GM12878 (cell line): ENCODE results near the gene TSPAN11. TPM values are rescaled to one million over a fixed set of nuclear protein-coding genes. Genes with fewer than 3 reads are reported as not detected.

Experiments
- ATAC-seq: fragments of 200-7000 bp; cut with Tn5 transposase; 3 replicates; pipeline ENCODE4 v1.9.1; 2020; ENCODE audit warnings: mild to moderate bottlenecking, moderate library complexity
- BruUV-seq: library from RNA; stranded (reverse); fragments of 400-500 nt; replicated peaks from 2 replicates; lab custom pipeline; 2021; lab: Mats Ljungman, UMichigan
- CTCF ChIA-PET: fragments of 300-600 bp; sonication (Branson Sonifier 250); formaldehyde crosslinking; extraction: SDS; loops from one replicate; lab custom pipeline; 2021; ENCODE audit warnings: inconsistent platforms; lab: Yijun Ruan, JAX
- POLR2A ChIA-PET: fragments of 350-600 bp; formaldehyde crosslinking; extraction: SDS; loops from one replicate; lab custom pipeline; 2021; ENCODE audit warnings: inconsistent platforms; lab: Charles Lee
- RAD21 ChIA-PET: fragments of 300-600 bp; sonication (Branson Sonifier 250); formaldehyde crosslinking; loops from one replicate; lab custom pipeline; 2023; ENCODE audit warnings: antibody characterized with exemption; ENCODE audit not compliant: unreplicated experiment; lab: Charles Lee
- SMC1A ChIA-PET: fragments of 300-600 bp; sonication (Branson Sonifier 250); formaldehyde crosslinking; loops from one replicate; lab custom pipeline; 2023; ENCODE audit not compliant: unreplicated experiment, uncharacterized antibody; lab: Charles Lee
- DNase-seq: peaks from one replicate; pipeline ENCODE4 v3.0.0-alpha.2; 2011; ENCODE audit warnings: low read depth, low spot score
- FAIRE-seq: peaks from 3 replicates; lab custom pipeline; 2011; peaks lifted over from hg19 to GRCh38; lab: Jason Lieb, UNC
- H2AFZ ChIP-seq: 2 replicates; pipeline ENCODE4 v1.6.0; 2011; ENCODE audit warnings: low read depth, low read length, control low read depth; ENCODE audit not compliant: control insufficient read depth
- H3K27ac ChIP-seq: 2 replicates; pipeline ENCODE4 v1.5.1; 2011; ENCODE audit warnings: control low read depth; ENCODE audit not compliant: control insufficient read depth, insufficient read depth
- H3K27me3 ChIP-seq, 2 experiments: replicated peaks in 1 of 2; 2 replicates each; pipeline versions ENCODE4 v1.6.0 to v1.6.1; 2011; ENCODE audit warnings: low read length in 1 of 2; ENCODE audit not compliant: control insufficient read depth in 2 of 2, insufficient read depth in 2 of 2
- H3K36me3 ChIP-seq, 2 experiments: 2 replicates each; pipeline ENCODE4 v1.5.1; 2011; ENCODE audit warnings: low read length in 1 of 2; ENCODE audit not compliant: control insufficient read depth in 2 of 2, insufficient read depth in 2 of 2
- H3K4me1 ChIP-seq: 2 replicates; pipeline ENCODE4 v1.6.1; 2011; ENCODE audit warnings: mild to moderate bottlenecking, low read length, moderate library complexity, mixed read lengths; ENCODE audit not compliant: control insufficient read depth, insufficient read depth
- H3K4me2 ChIP-seq: 2 replicates; pipeline ENCODE4 v1.6.0; 2011; ENCODE audit warnings: control low read depth; ENCODE audit not compliant: control insufficient read depth, insufficient read depth
- H3K4me3 ChIP-seq: fragments of 200-600 bp; sonication (generic); 2 replicates; pipeline ENCODE4 v1.5.1; 2016
- H3K79me2 ChIP-seq: 2 replicates; pipeline ENCODE4 v1.6.0; 2011; ENCODE audit warnings: low read length; ENCODE audit not compliant: control insufficient read depth, insufficient read depth
- H3K9ac ChIP-seq: 2 replicates; pipeline ENCODE4 v1.8.0; 2011; ENCODE audit warnings: low read length, control low read depth, mixed read lengths; ENCODE audit not compliant: control insufficient read depth, insufficient read depth
- H3K9me3 ChIP-seq: replicated peaks from 3 replicates; pipeline ENCODE4 v1.5.1; 2011; ENCODE audit warnings: mild to moderate bottlenecking, low read length; ENCODE audit not compliant: control insufficient read depth, insufficient read depth
- H4K20me1 ChIP-seq: 2 replicates; pipeline ENCODE4 v1.6.0; 2011; ENCODE audit not compliant: control insufficient read depth, insufficient read depth
- BMI1 ChIP-seq: fragments of 450-650 bp; IDR thresholded peaks from 2 replicates; pipeline ENCODE4 v1.6.1; 2016; ENCODE audit warnings: mild to moderate bottlenecking, moderate library complexity, borderline replicate concordance
- ELK1 ChIP-seq: IDR thresholded peaks from 2 replicates; pipeline ENCODE4 v1.6.1; 2012; ENCODE audit warnings: low read depth, low read length, improper control_type of control experiment
- IRF3 ChIP-seq: fragments of 450-650 bp; IDR thresholded peaks from 2 replicates; pipeline ENCODE4 v1.6.1; 2014; ENCODE audit warnings: mild to moderate bottlenecking
- NBN ChIP-seq: fragments of 450-650 bp; IDR thresholded peaks from 2 replicates; pipeline ENCODE4 v1.6.1; 2016
- NFYB ChIP-seq: IDR thresholded peaks from 2 replicates; pipeline ENCODE4 v1.6.1; 2011; ENCODE audit warnings: low read depth, mild to moderate bottlenecking, low read length, improper control_type of control experiment, moderate library complexity; ENCODE audit not compliant: insufficient read depth
- RAD21 ChIP-seq: IDR thresholded peaks from 2 replicates; pipeline ENCODE4 v1.6.1; 2011; ENCODE audit warnings: mild to moderate bottlenecking, low read depth, low read length, moderate library complexity; ENCODE audit not compliant: insufficient read depth
- SP1 ChIP-seq: IDR thresholded peaks from one replicate; pipeline ENCODE4 v1.6.1; 2011; ENCODE audit warnings: low read depth, low read length
- ZNF384 ChIP-seq: IDR thresholded peaks from 2 replicates; pipeline ENCODE4 v1.6.1; 2012; ENCODE audit warnings: low read depth, mild to moderate bottlenecking, low read length, improper control_type of control experiment, borderline replicate concordance
- WGBS: methylation state at CpG from one replicate; pipeline ENCODE4 v1.1.6; 2016; ENCODE audit warnings: low lambda C conversion rate; ENCODE audit not compliant: insufficient replicate concordance, insufficient coverage; ENCODE audit errors: missing lambda C conversion rate; 5-methylcytosine and 5-hydroxymethylcytosine counted together
- in situ Hi-C: fragments of 300-500 bp; cut with MboI; formaldehyde crosslinking; loops from 9 replicates; pipeline ENCODE4 v1.14.3; 2018; ENCODE audit warnings: mixed read lengths
- intact Hi-C: fragments of 100-400 bp; cut with micrococcal nuclease; formaldehyde crosslinking; loops from one replicate; pipeline ENCODE4 v1.14.2; 2022; ENCODE audit not compliant: unreplicated experiment
- polyA plus RNA-seq, 11 experiments: library from polyadenylated mRNA; depleted of rRNA in 4 of 11; unstranded in 6 of 11; stranded (reverse) in 5 of 11; fragments of >200 nt; fragmentation: Nextera tagmentation in 4 of 11; fragmentation: Illumina TruSeq in 1 of 11; extraction: Ambion mirVana in 4 of 11; extraction: Trizol in 1 of 11; gene quantifications; 1 replicate in 1 of 11; 2 replicates in 10 of 11; pipeline versions ENCODE4 v1.2.1 to v1.2.3, GENCODE V29; 2011 to 2016; ENCODE audit warnings: inconsistent platforms in 2 of 11, missing spikeins in 2 of 11, low read depth in 1 of 11
- total RNA-seq, 4 experiments: library from RNA; depleted of rRNA in 3 of 4; stranded (reverse); fragments of >200 nt in 3 of 4; fragmentation: Illumina TruSeq in 1 of 4; extraction: Trizol in 1 of 4; gene quantifications; 2 replicates each; pipeline versions ENCODE4 v1.2.1 to v1.2.3, GENCODE V29; 2013 to 2021

The TSPAN11 gene
- total and polyA plus RNA-seq, 10 of the 15 experiments (the other 5 are each of a cell fraction or from before 2014, with no cell fraction given): under 0.01 to 0.27 (median 0.04) TPM; not detected in 6

- Histone ChIP-seq H2AFZ (no peak overlapping the region), H3K4me1 (no peaks in the 10 kb centered on the region), H3K9me3 (no peaks in the 10 kb centered on the region), H3K9ac (no peak overlapping the region), H3K4me2 (no peak overlapping the region), H3K79me2 (no peaks in the 10 kb centered on the region), H3K27ac (no peak overlapping the region), H4K20me1 (no peaks in the 10 kb centered on the region), H3K27me3 (no peaks in the 10 kb centered on the region; a peak in 1 of 4 replicates), H3K4me3 (no peak overlapping the region), H3K36me3 (no peaks in the 10 kb centered on the region)
- in situ Hi-C loops: loop anchor here (10.0 kb wide), 1 partner anchor 149 kb away; no protein-coding TSS in a partner anchor
- POLR2A ChIA-PET: no interaction called here
- FAIRE-seq: no peak
- ATAC-seq: no peak
- TF ChIP-seq RAD21: no peak
- TF ChIP-seq NBN: no peak
- no peak for TF ChIP-seq NFYB
- TF ChIP-seq ZNF384: no peak
- no peak for TF ChIP-seq ELK1
- TF ChIP-seq SP1: no peak
- no peak for TF ChIP-seq IRF3
- TF ChIP-seq BMI1: no peak
- 34% methylated on average over 4 of the region's 4 CpGs for WGBS
- BruUV-seq: no TSS peak
- RAD21 ChIA-PET: no interaction called here
- CTCF ChIA-PET: no interaction called here
- DNase-seq: no peak
- intact Hi-C loops: no loop called here
- SMC1A ChIA-PET: no interaction called here
Observed at GRCh38 chr12:30993766-30994165, 67.2 kb downstream of the TSPAN11 start.
